DND-41 (cell line): ENCODE results near the gene FOXO3.

ENCODE experiments used
- ATAC-seq: fragments of 200-7000 bp; cut with Tn5 transposase; 3 replicates; pipeline ENCODE4 v1.9.1; 2021; ENCODE audit warnings: low read depth; ENCODE audit not compliant: insufficient read depth
- DNase-seq: peaks from one replicate; pipeline ENCODE4 v3.0.0-alpha.2; 2020
- H2AFZ ChIP-seq: 2 replicates; pipeline ENCODE4 v1.6.0; 2012; ENCODE audit warnings: low read depth, low read length
- H3K27ac ChIP-seq: 2 replicates; pipeline ENCODE4 v1.5.1; 2012; ENCODE audit warnings: low read length, inconsistent platforms
- H3K27me3 ChIP-seq: fragments of 200-600 bp; sonication (generic); 2 replicates; pipeline ENCODE4 v1.6.0; 2012; ENCODE audit warnings: low read length, mild to moderate bottlenecking, inconsistent platforms; ENCODE audit not compliant: insufficient read depth, poor library complexity
- H3K36me3 ChIP-seq: 2 replicates; pipeline ENCODE4 v1.5.1; 2012; ENCODE audit warnings: low read length, inconsistent platforms; ENCODE audit not compliant: insufficient read depth
- H3K4me1 ChIP-seq: 2 replicates; pipeline ENCODE4 v1.5.1; 2012; ENCODE audit warnings: mild to moderate bottlenecking, low read length; ENCODE audit not compliant: insufficient read depth
- H3K4me2 ChIP-seq: 2 replicates; pipeline ENCODE4 v1.6.0; 2012; ENCODE audit warnings: mild to moderate bottlenecking, moderate library complexity, low read length, inconsistent platforms; ENCODE audit not compliant: insufficient read depth
- H3K4me3 ChIP-seq, 2 experiments: fragments of 200-600 bp in 1 of 2; shearing (Covaris generic) in 1 of 2; 2 replicates each; pipeline ENCODE4 v1.5.1; 2012 to 2016; ENCODE audit warnings: inconsistent platforms in 2 of 2, low read length in 2 of 2, mild to moderate bottlenecking in 2 of 2, low read depth in 1 of 2, moderate library complexity in 1 of 2
- H3K79me2 ChIP-seq: 2 replicates; pipeline ENCODE4 v1.6.0; 2012; ENCODE audit warnings: low read length, inconsistent platforms; ENCODE audit not compliant: insufficient read depth
- H3K9ac ChIP-seq: 2 replicates; pipeline ENCODE4 v1.6.0; 2012; ENCODE audit warnings: low read depth, mild to moderate bottlenecking, inconsistent platforms, low read length, moderate library complexity
- H3K9me3 ChIP-seq: 2 replicates; pipeline ENCODE4 v1.5.1; 2012; ENCODE audit warnings: low read length, moderate library complexity, mild to moderate bottlenecking, inconsistent platforms; ENCODE audit not compliant: insufficient read depth, severe bottlenecking
- H4K20me1 ChIP-seq: 2 replicates; pipeline ENCODE4 v1.6.0; 2012; ENCODE audit warnings: low read length; ENCODE audit not compliant: insufficient read depth
- EZH2 ChIP-seq: IDR thresholded peaks from 3 replicates; pipeline ENCODE4 v1.6.1; 2012; ENCODE audit warnings: borderline replicate concordance, low read depth, mild to moderate bottlenecking, moderate library complexity, low read length, inconsistent platforms; ENCODE audit not compliant: severe bottlenecking
- TF ChIP-seq, protein P1 (sequence below): IDR thresholded peaks from 2 replicates; pipeline ENCODE4 v1.5.1; 2012; ENCODE audit warnings: borderline replicate concordance, low read length, moderate library complexity, mild to moderate bottlenecking; ENCODE audit not compliant: poor library complexity, severe bottlenecking; ENCODE audit errors: extremely low read depth

The FOXO3 gene

DNA sequence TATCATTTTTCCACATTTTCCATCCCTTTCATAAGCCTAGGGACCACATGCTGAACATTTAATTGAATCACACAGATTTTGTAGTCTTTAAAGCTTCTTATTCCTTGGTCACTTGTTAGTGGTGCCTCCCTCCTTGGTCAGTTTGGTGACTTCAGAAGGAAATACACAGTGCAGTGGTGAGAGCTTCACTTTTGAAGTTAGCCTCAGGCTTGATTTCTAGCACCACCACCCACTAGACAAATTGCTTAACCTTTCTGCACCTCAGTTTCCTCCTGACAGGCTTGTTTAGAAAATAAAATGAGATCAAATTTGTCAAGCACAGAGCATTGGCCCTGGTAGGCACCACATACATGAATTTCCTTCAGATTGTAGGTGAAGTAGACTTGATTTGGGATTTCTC lies 91.7 kb downstream of the FOXO3 start:
- Histone ChIP-seq H3K4me3 (no peak overlapping the region), H3K36me3 (no peaks in the 10 kb centered on the region), H4K20me1 (peaks cover 37% of the 10 kb centered on the region), H3K79me2 (peaks cover 26% of the 10 kb centered on the region), H3K4me1 (no peaks in the 10 kb centered on the region), H2AFZ (no peak overlapping the region), H3K27me3 (no peaks in the 10 kb centered on the region), H3K4me2 (no peak overlapping the region), H3K27ac (no peak overlapping the region), H3K9me3 (no peaks in the 10 kb centered on the region), H3K9ac (no peak overlapping the region)
- TF ChIP-seq EZH2, result no peak
- TF ChIP-seq, protein P1, sequence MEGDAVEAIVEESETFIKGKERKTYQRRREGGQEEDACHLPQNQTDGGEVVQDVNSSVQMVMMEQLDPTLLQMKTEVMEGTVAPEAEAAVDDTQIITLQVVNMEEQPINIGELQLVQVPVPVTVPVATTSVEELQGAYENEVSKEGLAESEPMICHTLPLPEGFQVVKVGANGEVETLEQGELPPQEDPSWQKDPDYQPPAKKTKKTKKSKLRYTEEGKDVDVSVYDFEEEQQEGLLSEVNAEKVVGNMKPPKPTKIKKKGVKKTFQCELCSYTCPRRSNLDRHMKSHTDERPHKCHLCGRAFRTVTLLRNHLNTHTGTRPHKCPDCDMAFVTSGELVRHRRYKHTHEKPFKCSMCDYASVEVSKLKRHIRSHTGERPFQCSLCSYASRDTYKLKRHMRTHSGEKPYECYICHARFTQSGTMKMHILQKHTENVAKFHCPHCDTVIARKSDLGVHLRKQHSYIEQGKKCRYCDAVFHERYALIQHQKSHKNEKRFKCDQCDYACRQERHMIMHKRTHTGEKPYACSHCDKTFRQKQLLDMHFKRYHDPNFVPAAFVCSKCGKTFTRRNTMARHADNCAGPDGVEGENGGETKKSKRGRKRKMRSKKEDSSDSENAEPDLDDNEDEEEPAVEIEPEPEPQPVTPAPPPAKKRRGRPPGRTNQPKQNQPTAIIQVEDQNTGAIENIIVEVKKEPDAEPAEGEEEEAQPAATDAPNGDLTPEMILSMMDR, result no peak
- DNase-seq (no peak), ATAC-seq (no peak)

DNA sequence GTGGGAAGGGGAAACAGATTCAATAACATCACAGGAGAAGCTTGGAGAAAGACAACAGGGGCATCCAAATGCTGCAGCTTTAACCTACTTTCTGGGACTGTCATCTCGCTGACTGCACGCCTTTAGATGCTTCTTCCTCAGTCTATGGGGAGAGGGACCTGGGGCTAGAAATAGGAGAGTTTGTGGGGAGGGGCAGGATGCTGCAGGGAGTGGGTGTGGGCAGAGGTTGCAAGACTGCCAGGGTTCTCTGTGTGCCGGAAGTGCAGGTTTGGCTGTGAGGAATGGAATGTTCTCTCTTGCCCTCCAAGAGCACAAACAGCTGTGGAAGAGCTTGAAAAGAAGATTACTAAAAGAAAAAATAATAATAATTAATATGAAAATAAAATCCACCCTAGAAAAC lies 93.2 kb downstream of the FOXO3 start:
- ATAC-seq (peak; percentile 39; the same call in 1 of the 3 replicates), DNase-seq (no peak)
- TF ChIP-seq, protein P1, result no peak
- TF ChIP-seq EZH2, result no peak
- no peaks in the 10 kb centered on the region for H3K4me1 ChIP-seq
- H2AFZ ChIP-seq, result no peak overlapping the region
- H3K27me3 ChIP-seq, result no peaks in the 10 kb centered on the region
- H3K27ac ChIP-seq, result no peak overlapping the region
- peaks cover 45% of the 10 kb centered on the region for H4K20me1 ChIP-seq
- H3K4me3 ChIP-seq, result no peak overlapping the region
- no peaks in the 10 kb centered on the region for H3K9me3 ChIP-seq
- H3K79me2 ChIP-seq, result peaks cover 34% of the 10 kb centered on the region
- H3K36me3 ChIP-seq, result no peaks in the 10 kb centered on the region
- H3K4me2 ChIP-seq, result no peak overlapping the region
- no peak overlapping the region for H3K9ac ChIP-seq

DNA sequence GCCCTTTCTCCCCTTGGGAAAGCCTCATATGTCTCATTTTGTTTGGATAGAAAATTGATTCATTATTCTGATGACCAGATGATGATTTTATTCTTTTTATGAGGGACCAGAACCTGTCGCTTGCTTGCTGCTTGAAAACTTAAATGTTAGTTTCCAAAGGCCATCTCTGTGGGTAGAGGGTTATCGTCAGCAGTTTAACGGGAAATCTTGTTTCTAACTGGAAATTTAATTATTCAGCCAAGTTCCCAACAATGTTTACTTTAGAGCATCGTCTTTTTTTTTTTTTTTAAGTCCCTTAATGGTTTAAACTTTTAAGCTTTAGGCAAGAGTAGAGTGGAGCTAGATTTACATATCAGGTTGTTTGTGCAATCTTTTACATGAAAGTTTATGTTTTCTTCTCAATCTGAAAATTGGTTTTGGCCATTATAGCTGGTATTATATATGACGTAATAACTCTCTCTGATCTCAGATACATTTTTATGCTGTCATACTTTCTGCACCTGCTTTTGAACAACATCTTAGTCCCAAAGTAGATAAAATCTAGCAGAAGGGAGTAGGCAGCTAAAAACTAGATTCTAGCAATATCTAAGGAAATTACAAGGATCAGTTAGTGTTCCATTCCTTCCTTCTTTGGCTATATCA lies 93.9 kb downstream of the FOXO3 start:
- Histone ChIP-seq H3K9ac (no peak overlapping the region), H3K36me3 (no peaks in the 10 kb centered on the region), H3K27ac (no peak overlapping the region), H3K9me3 (no peaks in the 10 kb centered on the region), H4K20me1 (peaks cover 45% of the 10 kb centered on the region), H2AFZ (no peak overlapping the region), H3K4me3 (no peak overlapping the region), H3K4me1 (no peaks in the 10 kb centered on the region), H3K79me2 (peaks cover 38% of the 10 kb centered on the region), H3K27me3 (no peaks in the 10 kb centered on the region), H3K4me2 (no peak overlapping the region)
- no peak for DNase-seq
- no peak for ATAC-seq
- no peak for TF ChIP-seq EZH2
- TF ChIP-seq, protein P1, result no peak
